ENCODE results near the gene NIPBL. TPM values are rescaled to one million over a fixed set of nuclear protein-coding genes. Genes with fewer than 3 reads are reported as not detected.

The NIPBL gene
- total RNA-seq, 1 experiment from 2014 or later, result 124 TPM

GRCh38 chr5:36839489-36840476 lies 36.8 kb upstream of the NIPBL start:
- Histone ChIP-seq H3K27ac (no peak overlapping the region), H3K27me3 (ENCODE audit: insufficient read depth, low read depth) (no peaks in the 10 kb centered on the region)

GRCh38 chr5:36841677-36842076 lies 34.9 kb upstream of the NIPBL start:
- POLR2A ChIA-PET (ENCODE audit: unreplicated experiment), result no interaction called here
- no peak overlapping the region for H3K27ac ChIP-seq
- H3K79me2 ChIP-seq (ENCODE audit: low read depth), result no peaks in the 10 kb centered on the region
- H3K4me3 ChIP-seq, result no peak overlapping the region
- H2AFZ ChIP-seq, result no peak overlapping the region
- no peak overlapping the region for H3K4me2 ChIP-seq
- no peaks in the 10 kb centered on the region for H4K20me1 ChIP-seq (ENCODE audit: insufficient read depth)
- intact Hi-C loops (cut with micrococcal nuclease; ENCODE audit: unreplicated experiment), result no loop called here
- no peaks in the 10 kb centered on the region for H3K36me3 ChIP-seq (ENCODE audit: low read depth)
- DNase-seq, result no peak
- no peaks in the 10 kb centered on the region for H3K27me3 ChIP-seq (ENCODE audit: insufficient read depth, low read depth)
- H3K9me3 ChIP-seq (ENCODE audit: insufficient read depth, low read depth), result no peaks in the 10 kb centered on the region
- H3K9me2 ChIP-seq (ENCODE audit: insufficient read depth), result no peaks in the 10 kb centered on the region
- TF ChIP-seq EZH2 (IDR thresholded peaks at IDR 0.05; ENCODE audit: low read depth), result no peak
- TF ChIP-seq, protein P1, sequence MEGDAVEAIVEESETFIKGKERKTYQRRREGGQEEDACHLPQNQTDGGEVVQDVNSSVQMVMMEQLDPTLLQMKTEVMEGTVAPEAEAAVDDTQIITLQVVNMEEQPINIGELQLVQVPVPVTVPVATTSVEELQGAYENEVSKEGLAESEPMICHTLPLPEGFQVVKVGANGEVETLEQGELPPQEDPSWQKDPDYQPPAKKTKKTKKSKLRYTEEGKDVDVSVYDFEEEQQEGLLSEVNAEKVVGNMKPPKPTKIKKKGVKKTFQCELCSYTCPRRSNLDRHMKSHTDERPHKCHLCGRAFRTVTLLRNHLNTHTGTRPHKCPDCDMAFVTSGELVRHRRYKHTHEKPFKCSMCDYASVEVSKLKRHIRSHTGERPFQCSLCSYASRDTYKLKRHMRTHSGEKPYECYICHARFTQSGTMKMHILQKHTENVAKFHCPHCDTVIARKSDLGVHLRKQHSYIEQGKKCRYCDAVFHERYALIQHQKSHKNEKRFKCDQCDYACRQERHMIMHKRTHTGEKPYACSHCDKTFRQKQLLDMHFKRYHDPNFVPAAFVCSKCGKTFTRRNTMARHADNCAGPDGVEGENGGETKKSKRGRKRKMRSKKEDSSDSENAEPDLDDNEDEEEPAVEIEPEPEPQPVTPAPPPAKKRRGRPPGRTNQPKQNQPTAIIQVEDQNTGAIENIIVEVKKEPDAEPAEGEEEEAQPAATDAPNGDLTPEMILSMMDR (conservative IDR thresholded peaks at IDR 0.05), result no peak
- CTCF ChIA-PET, result no interaction called here
- H3K4me1 ChIP-seq (replicated peaks; ENCODE audit: insufficient read depth), result no peaks in the 10 kb centered on the region
- H3F3A ChIP-seq (ENCODE audit: insufficient read depth, low read depth), result no peaks in the 10 kb centered on the region
- no TSS peak for BruUV-seq (replicated peaks)

More at GRCh38 chr5:36839489-36840476, 36.8 kb upstream of the NIPBL start:
- intact Hi-C loops (cut with micrococcal nuclease; ENCODE audit: unreplicated experiment), result no loop called here
- Histone ChIP-seq H3F3A (ENCODE audit: insufficient read depth, low read depth) (no peaks in the 10 kb centered on the region), H3K79me2 (ENCODE audit: low read depth) (no peaks in the 10 kb centered on the region), H3K36me3 (ENCODE audit: low read depth) (no peaks in the 10 kb centered on the region), H4K20me1 (ENCODE audit: insufficient read depth) (no peaks in the 10 kb centered on the region), H3K4me2 (no peak overlapping the region), H3K9me3 (ENCODE audit: insufficient read depth, low read depth) (no peaks in the 10 kb centered on the region), H3K4me3 (no peak overlapping the region), H3K4me1 (replicated peaks; ENCODE audit: insufficient read depth) (no peaks in the 10 kb centered on the region), H3K9me2 (ENCODE audit: insufficient read depth) (no peaks in the 10 kb centered on the region), H2AFZ (no peak overlapping the region)
- no TSS peak for BruUV-seq (replicated peaks)
- no peak for DNase-seq
- CTCF ChIA-PET, result no interaction called here
- TF ChIP-seq, protein P1 (conservative IDR thresholded peaks at IDR 0.05), result no peak
- TF ChIP-seq EZH2 (IDR thresholded peaks at IDR 0.05; ENCODE audit: low read depth), result no peak
- POLR2A ChIA-PET (ENCODE audit: unreplicated experiment), result no interaction called here

DNA sequence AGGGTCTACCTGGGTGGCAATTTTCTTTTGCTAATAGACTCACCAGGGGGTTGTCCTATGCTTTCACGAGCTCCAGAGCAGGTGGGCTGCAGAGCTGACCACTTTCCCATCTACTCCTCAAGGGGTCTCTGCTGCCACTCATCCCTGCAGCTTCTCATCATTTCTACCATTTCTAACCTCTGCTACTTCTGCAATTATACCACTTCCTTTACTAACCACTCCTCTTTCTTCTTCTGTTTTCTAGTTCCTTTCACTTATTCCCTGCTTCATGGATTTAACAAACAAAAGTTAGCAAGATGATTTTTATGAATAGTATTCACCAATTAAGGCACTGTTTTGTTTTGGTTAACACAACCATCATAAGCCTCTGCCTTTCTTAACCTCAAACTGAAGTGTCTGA lies 34.5 kb upstream of the NIPBL start:
- DNase-seq, result no peak
- Histone ChIP-seq H3K27ac (no peak overlapping the region), H3K79me2 (ENCODE audit: low read depth) (no peaks in the 10 kb centered on the region), H3K4me3 (no peak overlapping the region), H3K9me2 (ENCODE audit: insufficient read depth) (no peaks in the 10 kb centered on the region), H3K4me2 (no peak overlapping the region), H3K4me1 (replicated peaks; ENCODE audit: insufficient read depth) (no peaks in the 10 kb centered on the region), H3K27me3 (ENCODE audit: insufficient read depth, low read depth) (no peaks in the 10 kb centered on the region), H3K9me3 (ENCODE audit: insufficient read depth, low read depth) (no peaks in the 10 kb centered on the region), H3K36me3 (ENCODE audit: low read depth) (no peaks in the 10 kb centered on the region), H3F3A (ENCODE audit: insufficient read depth, low read depth) (no peaks in the 10 kb centered on the region), H2AFZ (no peak overlapping the region), H4K20me1 (ENCODE audit: insufficient read depth) (no peaks in the 10 kb centered on the region)
- intact Hi-C loops (cut with micrococcal nuclease; ENCODE audit: unreplicated experiment), result no loop called here
- POLR2A ChIA-PET (ENCODE audit: unreplicated experiment), result no interaction called here
- BruUV-seq (replicated peaks), result no TSS peak
- CTCF ChIA-PET, result no interaction called here
- TF ChIP-seq EZH2 (IDR thresholded peaks at IDR 0.05; ENCODE audit: low read depth), result no peak
- TF ChIP-seq, protein P1 (conservative IDR thresholded peaks at IDR 0.05), result no peak
